GM19395 (cell line): ENCODE measurements around the gene WFDC10A.
"Not testable (repeated sequence)": the region's sequence is repeated elsewhere in the genome, so short reads cannot be mapped to it uniquely, and the experiment has no call there.

ENCODE experiments used
- ATAC-seq: cut with Tn5 transposase; IDR thresholded peaks from one replicate; pipeline ENCODE4 v1.9.1; 2021; ENCODE audit warnings: mild to moderate bottlenecking, moderate library complexity; ENCODE audit not compliant: unreplicated experiment

The WFDC10A gene

DNA sequence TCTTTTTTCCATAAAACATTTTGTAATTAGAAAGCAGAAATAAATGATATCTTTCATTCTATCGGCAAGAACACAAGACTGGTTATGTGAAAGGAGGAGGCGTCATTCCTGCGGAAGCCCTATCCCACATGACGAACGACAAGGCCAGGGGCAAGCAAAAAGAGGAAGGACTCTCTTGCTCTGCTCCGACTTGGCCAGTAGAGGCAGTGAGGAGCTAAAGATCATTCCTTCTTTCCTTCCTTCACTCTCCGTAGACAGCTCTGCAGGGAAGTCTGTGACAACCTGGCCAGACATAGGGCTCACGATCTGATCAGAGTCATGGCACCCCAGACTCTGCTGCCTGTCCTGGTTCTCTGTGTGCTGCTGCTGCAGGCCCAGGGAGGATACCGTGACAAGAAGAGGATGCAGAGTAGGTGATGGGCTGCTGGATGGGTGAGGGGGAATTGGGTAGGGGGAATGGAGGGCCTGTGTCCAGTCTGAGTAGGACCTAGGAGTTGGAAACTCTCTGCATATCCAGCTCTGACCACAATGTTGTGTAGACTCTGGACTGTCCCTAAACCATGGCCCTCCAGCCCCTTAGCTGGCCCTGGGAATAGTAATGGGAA is at the start of gene WFDC10A:
TSS of gene WFDC10A (plus strand) at position 244 of the 605 bp plus-strand sequence. CDS start at position 319, 75 bp downstream.
- no peak for ATAC-seq

DNA sequence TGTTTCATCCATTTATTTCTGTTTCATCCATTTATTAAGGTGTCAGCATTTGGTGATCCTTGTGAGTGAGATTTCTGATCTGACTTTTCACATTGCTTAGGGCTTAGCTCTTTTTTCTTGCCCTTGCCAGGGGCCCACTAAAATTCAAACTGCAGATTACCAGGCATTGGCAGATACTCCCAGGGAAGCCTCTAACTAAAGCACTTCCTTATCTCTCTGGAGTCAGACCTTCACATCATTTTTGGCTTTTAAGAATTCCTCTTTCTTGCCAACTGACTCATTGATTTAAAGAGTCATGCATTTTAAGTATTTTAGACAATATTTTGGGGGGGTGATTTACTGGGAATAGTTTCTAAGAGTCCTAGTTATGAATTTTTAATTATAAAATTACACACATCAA is 47.8 kb upstream of the WFDC10A start:
- ATAC-seq: no peak

DNA sequence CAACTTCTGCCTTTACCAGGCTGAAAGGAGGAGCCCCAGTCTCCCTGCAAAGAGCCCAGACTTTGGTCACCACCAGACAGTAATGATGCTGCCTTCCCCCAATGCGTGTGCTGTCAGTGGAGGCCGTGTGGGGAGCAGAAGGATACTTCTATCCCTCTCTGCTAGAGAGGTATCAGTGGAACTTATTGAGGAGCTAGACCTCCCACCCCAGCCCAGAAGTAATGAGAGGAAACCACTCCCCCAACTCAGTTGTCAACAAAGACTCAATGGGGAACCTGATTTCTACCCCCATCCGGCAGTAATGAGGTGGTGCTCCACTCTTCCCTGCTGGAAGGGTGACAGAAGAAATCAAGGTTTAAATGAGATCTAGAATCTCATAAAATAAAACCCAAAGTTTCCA is 46.0 kb upstream of the WFDC10A start:
- ATAC-seq: no peak

- ATAC-seq: not testable (repeated sequence)
Observed at GRCh38 chr20:45584294-45584693, 45.2 kb upstream of the WFDC10A start.

- ATAC-seq: not testable (repeated sequence)
Observed at GRCh38 chr20:45585986-45586385, 43.6 kb upstream of the WFDC10A start.

- no peak for ATAC-seq
Observed at GRCh38 chr20:45588800-45589199, 40.7 kb upstream of the WFDC10A start.

- no peak for ATAC-seq
Observed at GRCh38 chr20:45589725-45590124, 39.8 kb upstream of the WFDC10A start.

DNA sequence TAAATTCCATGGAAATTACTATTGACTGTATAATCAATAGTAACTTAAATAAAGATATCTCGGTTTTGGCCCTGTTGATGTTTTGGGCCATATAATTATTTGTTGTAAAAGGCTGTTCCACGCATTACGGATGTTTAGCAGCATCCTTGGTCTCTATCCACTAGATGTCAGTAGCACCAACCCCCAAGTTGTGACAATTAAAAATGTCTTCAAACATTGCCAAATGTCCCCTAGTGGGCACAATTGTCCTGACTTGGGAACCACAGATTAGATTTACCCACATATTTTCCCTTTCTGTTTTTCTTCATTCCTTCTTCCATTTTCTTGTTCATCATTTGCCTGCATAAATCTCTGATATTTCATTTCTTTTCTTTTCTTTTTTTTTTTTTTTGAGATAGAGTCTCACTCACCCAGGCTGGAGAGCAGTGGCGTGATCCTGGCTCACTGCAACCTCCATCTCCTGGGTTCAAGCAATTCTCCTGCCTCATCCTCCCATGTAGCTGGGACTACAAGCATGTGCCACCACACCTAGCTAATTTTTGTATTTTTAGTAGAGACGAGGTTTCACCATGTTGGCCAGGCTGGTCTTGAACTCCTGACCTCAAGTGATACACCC is 36.9 kb upstream of the WFDC10A start:
- no peak for ATAC-seq

DNA sequence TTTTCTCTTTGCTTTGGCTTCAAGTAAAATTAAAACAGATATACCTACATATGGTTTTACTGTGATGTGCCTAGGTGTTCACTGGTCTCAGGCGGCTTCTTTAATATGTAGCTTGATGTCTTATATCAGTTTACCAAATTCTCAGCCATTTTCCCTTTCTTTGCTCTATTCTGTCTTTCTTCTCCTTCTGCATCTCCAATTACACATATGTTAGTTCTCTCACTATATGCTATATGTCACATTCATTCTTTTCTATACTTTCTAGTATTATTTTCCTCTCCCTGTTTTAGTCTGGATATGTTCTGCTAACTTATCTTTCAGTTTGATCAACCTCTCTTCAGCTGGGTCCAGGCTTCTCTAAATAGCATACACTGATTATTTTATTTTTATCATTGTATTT is 36.0 kb upstream of the WFDC10A start:
- no peak for ATAC-seq

GRCh38 chr20:45595235-45595634 is 34.3 kb upstream of the WFDC10A start:
- ATAC-seq: no peak

DNA sequence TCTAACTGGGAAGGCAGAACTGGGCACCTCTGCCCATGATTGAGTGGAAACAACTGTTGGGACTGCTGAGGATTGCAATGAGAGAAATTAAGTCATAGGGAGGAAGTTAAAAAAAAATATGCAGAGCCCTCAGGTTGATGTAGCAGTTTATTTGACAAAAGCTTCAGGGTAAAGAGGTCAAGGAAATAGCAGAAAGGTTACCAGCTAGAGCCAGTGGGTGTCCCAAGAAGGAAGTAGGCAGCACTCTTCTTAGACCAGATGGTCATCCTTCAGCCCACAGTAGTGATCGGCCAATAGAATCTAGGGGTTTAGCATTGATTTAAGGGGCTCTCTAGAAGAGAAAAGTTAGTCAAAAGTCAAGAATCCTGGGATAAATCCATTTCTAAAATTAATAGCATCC is 21.7 kb upstream of the WFDC10A start:
- ATAC-seq: no peak

GRCh38 chr20:45611054-45611453 is 18.5 kb upstream of the WFDC10A start:
- ATAC-seq: no peak

DNA sequence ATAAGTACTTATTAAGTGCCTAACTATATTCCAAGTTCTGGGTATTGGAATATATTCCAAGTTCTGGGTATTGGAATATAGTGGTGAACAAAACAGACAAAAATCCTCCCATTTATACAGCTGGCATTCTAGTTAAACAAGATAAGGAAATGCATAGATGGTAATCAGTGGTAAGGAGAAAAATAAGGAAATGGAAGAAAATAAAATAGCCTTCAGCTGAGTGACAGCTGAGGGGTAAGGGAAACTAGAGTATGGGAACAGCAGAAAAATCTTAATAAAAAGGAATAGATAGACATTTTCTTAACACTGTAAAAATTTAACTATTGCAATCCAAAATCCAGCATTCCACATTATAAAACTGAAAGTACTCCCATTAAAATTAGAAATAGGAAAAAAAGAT is 17.2 kb upstream of the WFDC10A start:
- no peak for ATAC-seq

- no peak for ATAC-seq
Observed at GRCh38 chr20:45617591-45617990, 11.9 kb upstream of the WFDC10A start.

DNA sequence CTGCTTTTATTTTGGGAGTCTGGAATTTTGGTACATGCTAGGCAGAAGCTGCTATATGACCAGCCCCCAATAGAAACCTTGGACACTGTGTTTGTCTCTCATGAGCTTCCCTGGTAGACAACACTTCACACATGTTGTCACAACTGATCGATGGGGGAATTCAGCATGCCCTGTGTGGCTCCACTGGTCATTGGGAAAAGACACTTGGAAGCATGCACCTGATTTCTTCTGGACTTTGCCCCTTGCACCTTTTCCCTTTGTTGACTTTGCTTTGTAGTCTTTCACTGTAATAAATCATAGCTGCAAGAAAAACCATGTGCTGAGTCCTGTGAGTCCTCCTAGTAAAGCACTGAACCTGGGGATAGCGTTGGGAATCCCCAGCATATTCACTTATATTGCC is 7.9 kb upstream of the WFDC10A start:
- ATAC-seq: no peak

DNA sequence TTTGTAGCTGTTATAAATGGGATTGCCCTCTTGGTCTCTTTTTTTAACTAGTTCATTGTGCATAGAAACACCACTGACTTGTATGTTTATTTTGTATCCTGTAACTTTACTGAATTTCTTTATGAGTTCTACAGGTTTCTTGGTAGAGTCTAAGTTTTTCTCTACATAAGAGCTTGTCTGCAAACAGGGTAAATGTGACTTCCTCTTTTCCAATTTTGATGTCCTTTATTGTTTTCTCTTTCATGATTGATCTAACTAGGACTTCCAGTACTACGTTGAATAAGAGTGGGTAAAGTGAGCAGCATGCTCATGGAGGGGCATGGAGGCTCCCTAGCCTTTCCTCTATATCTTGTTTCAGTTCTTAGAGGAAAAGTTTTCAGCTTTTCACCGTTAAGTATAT is 3.0 kb upstream of the WFDC10A start:
- no peak for ATAC-seq

DNA sequence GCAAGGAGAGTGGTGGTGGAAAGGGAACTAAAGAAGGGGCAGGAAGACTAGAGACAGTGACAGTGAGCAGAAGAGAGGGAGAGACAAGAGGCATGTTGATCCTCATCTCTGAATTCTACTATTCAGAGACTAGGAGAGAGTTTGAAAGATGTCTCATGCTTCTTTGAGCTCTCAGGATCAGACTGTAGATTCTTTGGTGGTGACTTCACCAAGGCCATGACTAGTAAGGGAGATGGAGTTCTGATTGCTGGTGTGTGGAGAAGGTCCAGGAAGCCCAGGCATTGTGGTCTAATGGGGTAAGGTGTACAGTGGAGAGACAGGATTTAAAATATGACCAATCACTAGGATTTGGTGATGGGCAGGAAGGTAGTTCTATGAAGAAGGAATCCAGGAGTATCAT is 832 bp downstream of the WFDC10A start:
- no peak for ATAC-seq

GRCh38 chr20:45631184-45631583 is 1.6 kb downstream of the WFDC10A start, which contains the start of gene WFDC9:
Gene WFDC9 (minus strand): TSS chr20:45631284. CDS start chr20:45610181, 21,103 bp downstream.
- no peak for ATAC-seq

DNA sequence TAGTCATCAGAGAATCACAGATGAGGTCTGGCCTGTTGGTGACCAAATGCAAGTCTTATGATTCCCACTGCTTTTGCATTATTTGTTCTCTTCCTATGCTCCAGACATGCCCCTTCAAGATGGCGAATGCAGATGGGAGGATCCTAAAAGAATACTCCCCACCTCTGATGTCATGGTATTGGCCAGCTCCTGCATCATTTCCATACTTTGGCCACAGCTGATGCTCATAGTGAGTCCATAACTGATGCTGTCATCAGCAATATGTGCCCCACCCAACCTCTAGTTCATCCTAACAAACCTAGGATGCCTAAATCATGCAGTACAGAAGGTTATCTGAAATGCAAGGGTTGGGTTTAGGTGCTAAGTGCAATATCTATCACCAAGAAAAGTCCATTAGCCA is 7.0 kb downstream of the WFDC10A start:
- ATAC-seq: no peak

GRCh38 chr20:45639687-45640086 is 10.1 kb downstream of the WFDC10A start:
- no peak for ATAC-seq

GRCh38 chr20:45641076-45641475 is 11.5 kb downstream of the WFDC10A start:
- ATAC-seq: not testable (repeated sequence)

DNA sequence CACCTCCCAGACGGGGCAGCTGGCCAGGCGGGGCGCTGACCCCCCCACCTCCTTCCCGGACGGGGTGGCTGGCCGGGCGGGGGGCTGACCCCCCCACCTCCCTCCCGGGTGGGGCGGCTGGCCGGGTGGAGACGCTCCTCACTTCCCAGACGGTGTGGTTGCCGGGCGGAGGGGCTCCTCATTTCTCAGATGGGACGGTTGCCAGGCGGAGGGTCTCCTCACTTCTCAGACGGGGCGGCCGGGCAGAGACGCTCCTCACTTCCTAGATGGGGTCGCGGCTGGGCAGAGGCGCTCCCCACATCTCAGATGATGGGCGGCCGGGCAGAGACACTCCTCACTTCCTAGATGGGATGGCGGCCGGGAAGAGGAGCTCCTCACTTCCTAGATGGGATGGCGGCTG is 16.3 kb downstream of the WFDC10A start:
- not testable (repeated sequence) for ATAC-seq

DNA sequence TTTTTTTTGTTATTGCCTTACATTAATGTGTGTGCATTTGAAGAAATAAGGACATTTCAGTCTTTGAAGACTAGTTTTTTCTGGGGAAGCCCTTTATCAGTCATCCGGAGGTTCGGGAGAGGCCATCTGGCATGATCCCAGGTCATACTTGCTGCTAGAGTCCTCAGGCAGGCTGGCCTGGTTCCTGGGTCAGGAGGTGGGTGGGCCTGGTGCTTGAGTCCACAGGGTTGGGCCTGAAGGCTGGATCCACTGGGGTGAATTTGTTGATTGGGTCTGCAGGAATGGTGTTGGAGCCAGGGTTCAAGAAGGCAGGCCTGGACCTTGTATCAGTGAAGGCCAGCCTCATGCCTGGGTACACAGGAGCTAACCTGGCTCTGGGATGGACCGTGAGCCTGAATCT is 17.3 kb downstream of the WFDC10A start:
- no peak for ATAC-seq
